ENCODE data around the gene CCDC169.
"Not testable (repeated sequence)": the region's sequence is repeated elsewhere in the genome, so short reads cannot be mapped to it uniquely, and the experiment has no call there.

Gene CCDC169

DNA sequence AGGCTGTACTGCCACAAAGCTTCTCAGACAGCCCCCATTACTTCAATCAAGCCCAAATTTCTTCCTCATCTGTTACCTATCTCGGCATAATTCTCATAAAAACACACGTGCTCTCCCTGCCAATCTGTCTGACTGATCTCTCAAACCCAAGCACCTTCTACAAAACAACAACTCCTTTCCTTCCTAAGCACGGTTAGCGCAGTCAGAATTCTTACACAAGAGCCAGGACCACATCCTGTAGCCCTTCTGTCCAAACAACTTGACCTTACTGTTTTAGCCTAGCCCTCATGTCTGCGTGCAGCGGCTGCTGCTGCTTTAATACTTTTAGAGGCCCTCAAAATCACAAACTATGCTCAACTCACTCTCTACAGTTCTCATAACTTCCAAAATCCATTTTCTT lies 22.2 kb upstream of the CCDC169 start:
- not testable (repeated sequence) for H3K9me3 ChIP-seq (ENCODE audit: control insufficient read depth, low read length); H3K27me3 ChIP-seq (replicated peaks; ENCODE audit: control insufficient read depth, insufficient read depth, low read length, poor library complexity, severe bottlenecking); H3K4me1 ChIP-seq (ENCODE audit: control insufficient read depth, insufficient read depth, low read length, poor library complexity, severe bottlenecking); DNase-seq; H3K27ac ChIP-seq (ENCODE audit: insufficient read depth, low read length, poor library complexity, severe bottlenecking); H3K4me3 ChIP-seq (ENCODE audit: insufficient read depth, low read depth, low read length, poor library complexity, severe bottlenecking); H3K36me3 ChIP-seq (ENCODE audit: control insufficient read depth, insufficient read depth, low read length)

- H3K9me3 ChIP-seq (ENCODE audit: control insufficient read depth, low read length), result no peaks in the 10 kb centered on the region
- no peak overlapping the region for H3K27ac ChIP-seq (ENCODE audit: insufficient read depth, low read length, poor library complexity, severe bottlenecking)
Observed at GRCh38 chr13:36313047-36313969, 15.7 kb upstream of the CCDC169 start.

DNA sequence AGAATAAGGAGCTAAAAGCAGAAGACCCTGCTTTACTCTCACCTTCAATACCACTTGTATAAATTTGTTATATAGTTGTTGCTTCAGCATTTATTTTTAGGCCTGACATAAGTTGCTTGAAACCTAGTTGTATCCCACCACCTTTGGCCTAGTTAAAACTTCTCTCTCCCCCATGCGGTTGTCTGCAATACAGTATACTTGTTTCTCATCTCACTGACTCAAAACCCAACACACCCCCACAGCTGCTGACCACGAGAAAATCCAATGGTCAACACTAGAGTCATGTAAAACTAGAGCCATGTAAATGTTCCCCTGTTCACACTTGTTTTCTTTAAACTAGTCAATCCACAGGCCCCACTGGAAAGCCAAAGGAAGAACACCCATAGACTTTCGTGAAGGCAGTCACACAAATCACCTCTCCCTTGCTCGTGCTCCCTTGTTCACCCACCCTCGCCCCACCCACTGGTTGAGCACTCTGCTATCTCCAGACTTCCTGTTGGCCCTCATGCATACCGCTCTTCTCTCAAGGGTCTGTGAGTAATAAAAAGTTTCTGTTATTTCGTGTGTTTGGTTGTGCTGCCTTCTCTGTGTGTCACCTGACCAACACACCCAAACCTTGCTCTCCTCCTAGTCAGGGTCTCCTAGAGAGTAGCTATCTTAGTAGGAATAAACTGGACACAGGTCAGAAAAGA lies 12.9 kb upstream of the CCDC169 start:
- Histone ChIP-seq H3K27me3 (replicated peaks; ENCODE audit: control insufficient read depth, insufficient read depth, low read length, poor library complexity, severe bottlenecking) (no peaks in the 10 kb centered on the region), H3K4me3 (ENCODE audit: insufficient read depth, low read depth, low read length, poor library complexity, severe bottlenecking) (no peak overlapping the region), H3K36me3 (ENCODE audit: control insufficient read depth, insufficient read depth, low read length) (peaks cover 7% of the 10 kb centered on the region), H3K27ac (ENCODE audit: insufficient read depth, low read length, poor library complexity, severe bottlenecking) (no peak overlapping the region), H3K4me1 (ENCODE audit: control insufficient read depth, insufficient read depth, low read length, poor library complexity, severe bottlenecking) (no peaks in the 10 kb centered on the region), H3K9me3 (ENCODE audit: control insufficient read depth, low read length) (no peaks in the 10 kb centered on the region)
- no peak for DNase-seq

More at GRCh38 chr13:36313047-36313969, 15.7 kb upstream of the CCDC169 start:
- no peaks in the 10 kb centered on the region for H3K4me1 ChIP-seq (ENCODE audit: control insufficient read depth, insufficient read depth, low read length, poor library complexity, severe bottlenecking)
- H3K27me3 ChIP-seq (replicated peaks; ENCODE audit: control insufficient read depth, insufficient read depth, low read length, poor library complexity, severe bottlenecking), result no peaks in the 10 kb centered on the region
- DNase-seq, result no peak
- H3K4me3 ChIP-seq (ENCODE audit: insufficient read depth, low read depth, low read length, poor library complexity, severe bottlenecking), result no peak overlapping the region
- no peaks in the 10 kb centered on the region for H3K36me3 ChIP-seq (ENCODE audit: control insufficient read depth, insufficient read depth, low read length)

DNA sequence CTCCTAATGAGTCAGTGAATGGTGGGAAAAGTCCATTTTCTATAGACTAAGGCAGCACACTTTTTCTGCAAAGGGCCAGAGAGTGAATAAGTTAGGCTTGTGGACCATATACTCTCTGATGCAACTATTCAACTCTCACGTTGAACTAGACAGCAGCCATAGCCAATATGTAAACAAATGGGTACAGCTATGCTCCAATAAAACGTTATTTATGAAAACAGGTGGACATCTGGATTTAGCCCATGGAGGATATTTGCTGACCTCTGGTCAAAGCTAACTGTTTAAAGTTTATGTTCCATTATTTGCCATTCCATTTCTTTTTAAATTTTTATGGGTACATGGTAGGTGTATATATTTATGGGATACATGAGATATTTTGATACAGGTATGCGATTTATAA lies 4.7 kb upstream of the CCDC169 start:
- H3K27ac ChIP-seq (ENCODE audit: insufficient read depth, low read length, poor library complexity, severe bottlenecking), result no peak overlapping the region
- H3K36me3 ChIP-seq (ENCODE audit: control insufficient read depth, insufficient read depth, low read length), result peaks cover 7% of the 10 kb centered on the region
- H3K4me1 ChIP-seq (ENCODE audit: control insufficient read depth, insufficient read depth, low read length, poor library complexity, severe bottlenecking), result peaks cover 2% of the 10 kb centered on the region
- no peak overlapping the region for H3K4me3 ChIP-seq (ENCODE audit: insufficient read depth, low read depth, low read length, poor library complexity, severe bottlenecking)
- DNase-seq, result no peak
- no peaks in the 10 kb centered on the region for H3K27me3 ChIP-seq (replicated peaks; ENCODE audit: control insufficient read depth, insufficient read depth, low read length, poor library complexity, severe bottlenecking)
- no peaks in the 10 kb centered on the region for H3K9me3 ChIP-seq (ENCODE audit: control insufficient read depth, low read length)

DNA sequence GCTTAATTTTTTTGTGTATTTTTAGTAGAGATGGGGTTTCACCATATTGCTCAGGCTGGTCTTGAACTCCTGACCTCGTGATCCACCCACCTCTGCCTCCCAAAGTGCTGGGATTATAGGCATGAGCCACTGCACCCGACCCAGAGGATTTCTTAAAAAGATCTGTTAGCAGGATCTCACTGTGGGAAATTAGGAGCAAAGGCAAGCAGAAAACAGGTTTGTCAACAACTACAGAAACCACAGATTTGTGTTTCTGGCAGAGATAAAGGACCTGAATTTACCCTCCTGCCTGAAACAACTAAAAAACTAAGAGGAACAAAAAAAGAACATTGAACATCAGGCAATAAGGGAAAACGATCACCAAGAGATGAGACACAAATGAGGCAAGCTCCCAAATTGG lies 1.9 kb upstream of the CCDC169 start:
- H3K9me3 ChIP-seq (ENCODE audit: control insufficient read depth, low read length); H3K4me3 ChIP-seq (ENCODE audit: insufficient read depth, low read depth, low read length, poor library complexity, severe bottlenecking); H3K36me3 ChIP-seq (ENCODE audit: control insufficient read depth, insufficient read depth, low read length); H3K4me1 ChIP-seq (ENCODE audit: control insufficient read depth, insufficient read depth, low read length, poor library complexity, severe bottlenecking); DNase-seq; H3K27me3 ChIP-seq (replicated peaks; ENCODE audit: control insufficient read depth, insufficient read depth, low read length, poor library complexity, severe bottlenecking); H3K27ac ChIP-seq (ENCODE audit: insufficient read depth, low read length, poor library complexity, severe bottlenecking): not testable (repeated sequence)

- Histone ChIP-seq H3K4me3 (ENCODE audit: insufficient read depth, low read depth, low read length, poor library complexity, severe bottlenecking) (no peak overlapping the region), H3K27me3 (replicated peaks; ENCODE audit: control insufficient read depth, insufficient read depth, low read length, poor library complexity, severe bottlenecking) (no peaks in the 10 kb centered on the region), H3K4me1 (ENCODE audit: control insufficient read depth, insufficient read depth, low read length, poor library complexity, severe bottlenecking) (peaks cover 5% of the 10 kb centered on the region), H3K36me3 (ENCODE audit: control insufficient read depth, insufficient read depth, low read length) (no peaks in the 10 kb centered on the region), H3K9me3 (ENCODE audit: control insufficient read depth, low read length) (no peaks in the 10 kb centered on the region), H3K27ac (ENCODE audit: insufficient read depth, low read length, poor library complexity, severe bottlenecking) (no peak overlapping the region)
- no peak for DNase-seq
Observed at GRCh38 chr13:36298535-36299068, 988 bp upstream of the CCDC169 start.

DNA sequence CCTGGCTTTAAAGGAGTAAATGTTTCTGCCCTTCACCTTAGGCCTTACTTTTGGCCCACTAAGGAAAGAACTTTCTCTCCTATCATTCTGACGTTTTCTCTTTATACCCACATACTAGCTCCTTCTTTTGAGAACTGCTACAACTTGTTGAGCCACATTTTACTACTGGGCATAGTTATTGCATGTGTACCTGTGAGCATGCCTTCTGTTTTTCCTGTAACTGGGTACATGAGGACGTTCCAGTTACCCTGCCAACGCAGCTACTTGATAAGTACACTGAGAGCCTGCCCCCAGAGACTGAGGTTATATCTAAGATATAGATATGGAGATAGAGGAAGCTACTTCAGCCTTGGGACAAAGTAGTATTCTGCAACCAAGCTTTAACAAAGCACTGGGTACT lies 3.5 kb downstream of the CCDC169 start:
- H3K4me1 ChIP-seq (ENCODE audit: control insufficient read depth, insufficient read depth, low read length, poor library complexity, severe bottlenecking), result peaks cover 5% of the 10 kb centered on the region
- H3K27ac ChIP-seq (ENCODE audit: insufficient read depth, low read length, poor library complexity, severe bottlenecking), result no peak overlapping the region
- H3K4me3 ChIP-seq (ENCODE audit: insufficient read depth, low read depth, low read length, poor library complexity, severe bottlenecking), result no peak overlapping the region
- DNase-seq, result no peak
- H3K27me3 ChIP-seq (replicated peaks; ENCODE audit: control insufficient read depth, insufficient read depth, low read length, poor library complexity, severe bottlenecking), result no peaks in the 10 kb centered on the region
- no peaks in the 10 kb centered on the region for H3K9me3 ChIP-seq (ENCODE audit: control insufficient read depth, low read length)
- H3K36me3 ChIP-seq (ENCODE audit: control insufficient read depth, insufficient read depth, low read length), result no peaks in the 10 kb centered on the region

- Histone ChIP-seq H3K27me3 (replicated peaks; ENCODE audit: control insufficient read depth, insufficient read depth, low read length, poor library complexity, severe bottlenecking) (no peaks in the 10 kb centered on the region), H3K27ac (ENCODE audit: insufficient read depth, low read length, poor library complexity, severe bottlenecking) (no peak overlapping the region), H3K4me3 (ENCODE audit: insufficient read depth, low read depth, low read length, poor library complexity, severe bottlenecking) (no peak overlapping the region), H3K9me3 (ENCODE audit: control insufficient read depth, low read length) (no peaks in the 10 kb centered on the region), H3K36me3 (ENCODE audit: control insufficient read depth, insufficient read depth, low read length) (no peaks in the 10 kb centered on the region), H3K4me1 (ENCODE audit: control insufficient read depth, insufficient read depth, low read length, poor library complexity, severe bottlenecking) (peaks cover 5% of the 10 kb centered on the region)
- DNase-seq, result no peak
Observed at GRCh38 chr13:36293497-36293896, 4.1 kb downstream of the CCDC169 start.

- Histone ChIP-seq H3K4me3 (ENCODE audit: insufficient read depth, low read depth, low read length, poor library complexity, severe bottlenecking) (no peak overlapping the region), H3K27me3 (replicated peaks; ENCODE audit: control insufficient read depth, insufficient read depth, low read length, poor library complexity, severe bottlenecking) (peaks cover 4% of the 10 kb centered on the region), H3K4me1 (ENCODE audit: control insufficient read depth, insufficient read depth, low read length, poor library complexity, severe bottlenecking) (no peaks in the 10 kb centered on the region), H3K27ac (ENCODE audit: insufficient read depth, low read length, poor library complexity, severe bottlenecking) (no peak overlapping the region), H3K9me3 (ENCODE audit: control insufficient read depth, low read length) (no peaks in the 10 kb centered on the region), H3K36me3 (ENCODE audit: control insufficient read depth, insufficient read depth, low read length) (no peaks in the 10 kb centered on the region)
- no peak for DNase-seq
Observed at GRCh38 chr13:36288794-36289391, 8.7 kb downstream of the CCDC169 start.

DNA sequence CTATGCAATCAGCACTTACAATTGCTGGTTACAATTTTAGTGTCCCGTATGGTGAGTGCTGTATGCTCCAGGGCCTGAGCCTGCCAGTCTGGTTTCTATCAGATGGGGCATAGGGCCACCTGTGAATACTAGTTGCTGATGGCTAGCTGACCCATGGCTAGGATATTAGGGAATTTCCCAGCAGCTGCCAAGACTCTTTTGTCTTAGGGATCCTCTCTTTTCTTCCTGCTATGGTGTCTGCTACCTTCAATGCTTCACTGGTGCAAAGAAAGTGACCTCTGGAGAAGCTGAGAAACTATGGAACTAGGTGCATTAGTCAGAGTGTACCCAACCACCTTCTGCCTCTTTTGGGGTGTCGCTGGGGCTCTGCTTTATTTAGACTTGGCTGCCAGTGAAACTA lies 11.6 kb downstream of the CCDC169 start:
- no peaks in the 10 kb centered on the region for H3K9me3 ChIP-seq (ENCODE audit: control insufficient read depth, low read length)
- no peak for DNase-seq
- no peak overlapping the region for H3K27ac ChIP-seq (ENCODE audit: insufficient read depth, low read length, poor library complexity, severe bottlenecking)
- H3K4me1 ChIP-seq (ENCODE audit: control insufficient read depth, insufficient read depth, low read length, poor library complexity, severe bottlenecking), result no peaks in the 10 kb centered on the region
- no peaks in the 10 kb centered on the region for H3K36me3 ChIP-seq (ENCODE audit: control insufficient read depth, insufficient read depth, low read length)
- H3K4me3 ChIP-seq (ENCODE audit: insufficient read depth, low read depth, low read length, poor library complexity, severe bottlenecking), result no peak overlapping the region
- peaks cover 4% of the 10 kb centered on the region for H3K27me3 ChIP-seq (replicated peaks; ENCODE audit: control insufficient read depth, insufficient read depth, low read length, poor library complexity, severe bottlenecking)
